ENCODE measurements around the gene IFFO2. TPM values are rescaled to one million over a fixed set of nuclear protein-coding genes. Genes with fewer than 3 reads are reported as not detected.

The IFFO2 gene
- total and polyA plus RNA-seq, 2 donors (not counting 1 experiment from before 2014, with no cell fraction given), result 16.8 to 19.2 TPM

GRCh38 chr1:18946550-18947381, 9.7 kb downstream of the IFFO2 start:
- Histone ChIP-seq H2AFZ (ENCODE audit: insufficient read depth, low read depth, low read length, poor library complexity, severe bottlenecking) (no peak overlapping the region), H3K4me1 (ENCODE audit: control insufficient read depth in 2 of 2, insufficient read depth in 2 of 2, low read length in 2 of 2) (peaks cover 69 to 80% of the 10 kb centered on the region in 2 donors), H3K79me2 (ENCODE audit: control insufficient read depth, insufficient read depth, low read length) (peaks cover 100% of the 10 kb centered on the region), H3K9me3 (ENCODE audit: control extremely low read depth in 1 of 3, control insufficient read depth in 2 of 3, insufficient read depth in 1 of 3, low read length in 2 of 3) (peaks cover 0 to 4% (median 0%) of the 10 kb centered on the region in 3 donors), H4K20me1 (ENCODE audit: control insufficient read depth, insufficient read depth, low read length, poor library complexity, severe bottlenecking) (peaks cover 66% of the 10 kb centered on the region), H3K9ac (ENCODE audit: low read length) (no peak overlapping the region), H3K4me2 (replicated peaks; ENCODE audit: low read depth, low read length, poor library complexity, severe bottlenecking) (peak overlapping the region; percentile 78), H3K27me3 (replicated peaks in 1 of 4; ENCODE audit: control extremely low read depth in 1 of 4, control insufficient read depth in 3 of 4, insufficient read depth in 4 of 4, low read length in 3 of 4) (no peaks in the 10 kb centered on the region), H3K4me3 (ENCODE audit: control extremely low read depth in 1 of 5, extremely low read depth in 1 of 5, insufficient read depth in 1 of 5, low read depth in 2 of 5, low read length in 4 of 5) (no peak overlapping the region), H3K27ac (ENCODE audit: low read length in 2 of 2) (peak overlapping the region in 1 of 2 donors; percentile 100), H3K36me3 (replicated peaks in 1 of 2; ENCODE audit: control extremely low read depth in 1 of 2, control insufficient read depth in 1 of 2, extremely low read depth in 1 of 2, insufficient read depth in 2 of 2, low read length in 1 of 2) (peaks cover 0 to 8% of the 10 kb centered on the region in 2 experiments)
- ATAC-seq (ENCODE audit: low read depth), result no peak
- no peaks in the 10 kb centered on the region for H3K9me3 Mint-ChIP-seq (ENCODE audit: insufficient read depth)
- TF ChIP-seq, protein P1, sequence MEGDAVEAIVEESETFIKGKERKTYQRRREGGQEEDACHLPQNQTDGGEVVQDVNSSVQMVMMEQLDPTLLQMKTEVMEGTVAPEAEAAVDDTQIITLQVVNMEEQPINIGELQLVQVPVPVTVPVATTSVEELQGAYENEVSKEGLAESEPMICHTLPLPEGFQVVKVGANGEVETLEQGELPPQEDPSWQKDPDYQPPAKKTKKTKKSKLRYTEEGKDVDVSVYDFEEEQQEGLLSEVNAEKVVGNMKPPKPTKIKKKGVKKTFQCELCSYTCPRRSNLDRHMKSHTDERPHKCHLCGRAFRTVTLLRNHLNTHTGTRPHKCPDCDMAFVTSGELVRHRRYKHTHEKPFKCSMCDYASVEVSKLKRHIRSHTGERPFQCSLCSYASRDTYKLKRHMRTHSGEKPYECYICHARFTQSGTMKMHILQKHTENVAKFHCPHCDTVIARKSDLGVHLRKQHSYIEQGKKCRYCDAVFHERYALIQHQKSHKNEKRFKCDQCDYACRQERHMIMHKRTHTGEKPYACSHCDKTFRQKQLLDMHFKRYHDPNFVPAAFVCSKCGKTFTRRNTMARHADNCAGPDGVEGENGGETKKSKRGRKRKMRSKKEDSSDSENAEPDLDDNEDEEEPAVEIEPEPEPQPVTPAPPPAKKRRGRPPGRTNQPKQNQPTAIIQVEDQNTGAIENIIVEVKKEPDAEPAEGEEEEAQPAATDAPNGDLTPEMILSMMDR (IDR thresholded peaks at IDR 0.05), result no peak
- no peak for TF ChIP-seq EZH2 (IDR thresholded peaks at IDR 0.05; ENCODE audit: borderline replicate concordance, insufficient read depth, low read depth, low read length, poor library complexity, severe bottlenecking)
- WGBS (ENCODE audit: insufficient coverage), result 86% methylated on average over 15 of the region's 15 CpGs
- H3K4me1 Mint-ChIP-seq, result peaks cover 76% of the 10 kb centered on the region
- POLR2A ChIA-PET, result no interaction called here
- H3K27ac Mint-ChIP-seq, result peak overlapping the region; percentile 78
- peak overlapping the region; percentile 13 for H3K4me3 Mint-ChIP-seq
- DNase-seq, result no peak
- CTCF ChIA-PET, result interaction anchor here (1.4 to 2.6 kb wide), 4 partner anchors 20 to 62 kb away, joined by 5 to 11 read pairs (median 6); no protein-coding TSS in a partner anchor
- intact Hi-C loops (cut with micrococcal nuclease), result no loop called here
- H3K27me3 Mint-ChIP-seq, result no peaks in the 10 kb centered on the region

GRCh38 chr1:18945401-18945849, 11.1 kb downstream of the IFFO2 start:
- no peak overlapping the region for H3K27ac Mint-ChIP-seq
- H3K27me3 ChIP-seq (replicated peaks in 1 of 4; ENCODE audit: control extremely low read depth in 1 of 4, control insufficient read depth in 3 of 4, insufficient read depth in 4 of 4, low read length in 3 of 4), result no peaks in the 10 kb centered on the region
- intact Hi-C loops (cut with micrococcal nuclease), result no loop called here
- H3K36me3 ChIP-seq (replicated peaks in 1 of 2; ENCODE audit: control extremely low read depth in 1 of 2, control insufficient read depth in 1 of 2, extremely low read depth in 1 of 2, insufficient read depth in 2 of 2, low read length in 1 of 2), result peaks cover 0 to 8% of the 10 kb centered on the region in 2 experiments
- no peak overlapping the region for H3K4me3 ChIP-seq (ENCODE audit: control extremely low read depth in 1 of 5, extremely low read depth in 1 of 5, insufficient read depth in 1 of 5, low read depth in 2 of 5, low read length in 4 of 5)
- no peak overlapping the region for H3K27ac ChIP-seq (ENCODE audit: low read length in 2 of 2)
- H3K27me3 Mint-ChIP-seq, result no peaks in the 10 kb centered on the region
- ATAC-seq (ENCODE audit: low read depth), result no peak
- no peak overlapping the region for H2AFZ ChIP-seq (ENCODE audit: insufficient read depth, low read depth, low read length, poor library complexity, severe bottlenecking)
- ChIA-PET CTCF (interaction anchor here (1.4 to 2.6 kb wide), 6 partner anchors 15 to 61 kb away, joined by 4 to 11 read pairs (median 6); no protein-coding TSS in a partner anchor), POLR2A (no interaction called here)
- no peak overlapping the region for H3K4me3 Mint-ChIP-seq
- TF ChIP-seq EZH2 (IDR thresholded peaks at IDR 0.05; ENCODE audit: borderline replicate concordance, insufficient read depth, low read depth, low read length, poor library complexity, severe bottlenecking), result no peak
- TF ChIP-seq, protein P1 (IDR thresholded peaks at IDR 0.05), result no peak
- peaks cover 0 to 4% (median 0%) of the 10 kb centered on the region in 3 donors for H3K9me3 ChIP-seq (ENCODE audit: control extremely low read depth in 1 of 3, control insufficient read depth in 2 of 3, insufficient read depth in 1 of 3, low read length in 2 of 3)
- peaks cover 68% of the 10 kb centered on the region for H3K4me1 Mint-ChIP-seq
- no peak for DNase-seq
- peaks cover 79% of the 10 kb centered on the region for H4K20me1 ChIP-seq (ENCODE audit: control insufficient read depth, insufficient read depth, low read length, poor library complexity, severe bottlenecking)
- peaks cover 100% of the 10 kb centered on the region for H3K79me2 ChIP-seq (ENCODE audit: control insufficient read depth, insufficient read depth, low read length)
- peak overlapping the region; percentile 23 for H3K4me2 ChIP-seq (replicated peaks; ENCODE audit: low read depth, low read length, poor library complexity, severe bottlenecking)
- H3K9ac ChIP-seq (ENCODE audit: low read length), result no peak overlapping the region
- no peaks in the 10 kb centered on the region for H3K9me3 Mint-ChIP-seq (ENCODE audit: insufficient read depth)
- 91% methylated on average over 14 of the region's 14 CpGs for WGBS (ENCODE audit: insufficient coverage)
- H3K4me1 ChIP-seq (ENCODE audit: control insufficient read depth in 2 of 2, insufficient read depth in 2 of 2, low read length in 2 of 2), result peaks cover 55 to 66% of the 10 kb centered on the region in 2 donors
